Erythroblast (primary cell): ENCODE results near the gene MLN.

Experiments
- DNase-seq, 2 experiments: peaks; one replicate each; lab custom pipeline; 2025; lab: John Stamatoyannopoulos, UW
- GATA1 ChIP-seq: IDR thresholded peaks from 2 replicates; pipeline ENCODE4 v1.6.1; 2011; ENCODE audit warnings: low read depth, mild to moderate bottlenecking, control low read depth, low read length, moderate library complexity
- POLR2A ChIP-seq: IDR thresholded peaks from 2 replicates; pipeline ENCODE4 v1.6.1; 2011; ENCODE audit warnings: mild to moderate bottlenecking, low read length

MLN gene

GRCh38 chr6:33757906-33758305 lies 45.9 kb downstream of the MLN start:
- no peak for DNase-seq
- TF ChIP-seq POLR2A: no peak
- TF ChIP-seq GATA1: no peak

- DNase-seq: no peak
- TF ChIP-seq GATA1: no peak
- no peak for TF ChIP-seq POLR2A
Measured at GRCh38 chr6:33757113-33757512, 46.7 kb downstream of the MLN start.

GRCh38 chr6:33756211-33756954 lies 47.4 kb downstream of the MLN start:
- DNase-seq: no peak

GRCh38 chr6:33755070-33755869 lies 48.5 kb downstream of the MLN start:
- DNase-seq: no peak
- no peak for TF ChIP-seq POLR2A
- TF ChIP-seq GATA1: no peak

More at GRCh38 chr6:33756211-33756954, 47.4 kb downstream of the MLN start:
- TF ChIP-seq GATA1 (no peak), POLR2A (no peak)

GRCh38 chr6:33754222-33754621 lies 49.6 kb downstream of the MLN start:
- TF ChIP-seq GATA1 (no peak), POLR2A (no peak)
- DNase-seq: no peak

GRCh38 chr6:33752646-33753015 lies 51.2 kb downstream of the MLN start:
- TF ChIP-seq GATA1 (no peak), POLR2A (no peak)
- no peak for DNase-seq

- no peak for TF ChIP-seq GATA1
- no peak for TF ChIP-seq POLR2A
- DNase-seq: no peak
Measured at GRCh38 chr6:33751771-33752645, 51.8 kb downstream of the MLN start.

- no peak for TF ChIP-seq GATA1
- TF ChIP-seq POLR2A: no peak
- DNase-seq: no peak
Measured at GRCh38 chr6:33750244-33750991, 53.4 kb downstream of the MLN start.

- no peak for TF ChIP-seq GATA1
- no peak for TF ChIP-seq POLR2A
- DNase-seq: no peak
Measured at GRCh38 chr6:33749401-33749800, 54.4 kb downstream of the MLN start.

GRCh38 chr6:33748841-33749240 lies 55.0 kb downstream of the MLN start:
- DNase-seq: no peak
- TF ChIP-seq POLR2A (no peak), GATA1 (no peak)

GRCh38 chr6:33747823-33748222 lies 56.0 kb downstream of the MLN start:
- no peak for DNase-seq
- no peak for TF ChIP-seq GATA1
- no peak for TF ChIP-seq POLR2A

- no peak for TF ChIP-seq GATA1
- no peak for TF ChIP-seq POLR2A
- no peak for DNase-seq
Measured at GRCh38 chr6:33746651-33747100, 57.1 kb downstream of the MLN start, which contains the start of gene IP6K3. TSS of gene IP6K3 (minus strand) at chr6:33746905. CDS start at chr6:33735476, 11,429 bp downstream.
